DND-41 (cell line): ENCODE results near the gene DLGAP4.

Experiments used
- EZH2 ChIP-seq: IDR thresholded peaks from 3 replicates; pipeline ENCODE4 v1.6.1; 2012; ENCODE audit warnings: borderline replicate concordance, low read depth, mild to moderate bottlenecking, moderate library complexity, low read length, inconsistent platforms; ENCODE audit not compliant: severe bottlenecking
- TF ChIP-seq, protein P1 (sequence below): IDR thresholded peaks from 2 replicates; pipeline ENCODE4 v1.5.1; 2012; ENCODE audit warnings: borderline replicate concordance, low read length, moderate library complexity, mild to moderate bottlenecking; ENCODE audit not compliant: poor library complexity, severe bottlenecking; ENCODE audit errors: extremely low read depth

DNA sequence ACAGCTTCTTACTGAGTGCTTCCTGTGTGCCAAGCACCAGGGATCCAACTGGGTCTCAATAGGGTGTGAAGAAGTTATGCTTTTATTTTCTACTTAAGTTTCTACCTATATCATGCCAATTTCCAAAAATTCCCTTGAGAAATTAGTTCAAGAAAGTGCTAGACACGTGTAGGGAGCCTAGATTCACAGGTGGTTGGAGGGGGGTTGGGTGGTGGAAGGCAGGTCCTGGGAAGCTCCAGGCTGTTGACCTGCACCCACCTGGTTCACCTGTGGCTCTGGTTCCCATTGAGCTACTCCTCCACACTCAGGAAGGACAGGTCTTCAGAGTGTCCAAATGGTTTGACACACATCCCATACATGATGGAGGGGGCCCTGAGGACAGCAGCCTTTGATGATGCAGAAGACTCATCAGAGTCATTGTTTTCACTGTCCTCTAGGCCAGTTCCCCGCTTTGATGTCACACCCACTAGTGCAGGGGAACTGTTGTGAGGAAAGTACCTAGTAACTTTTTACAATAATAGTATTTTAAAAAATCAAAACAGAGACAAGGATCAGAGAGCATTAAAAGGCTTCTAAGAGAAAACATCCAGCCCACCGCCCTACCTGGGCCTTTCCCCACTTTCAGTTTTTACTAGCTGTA, 195.3 kb downstream of the DLGAP4 start:
- TF ChIP-seq EZH2: no peak
- TF ChIP-seq, protein P1, sequence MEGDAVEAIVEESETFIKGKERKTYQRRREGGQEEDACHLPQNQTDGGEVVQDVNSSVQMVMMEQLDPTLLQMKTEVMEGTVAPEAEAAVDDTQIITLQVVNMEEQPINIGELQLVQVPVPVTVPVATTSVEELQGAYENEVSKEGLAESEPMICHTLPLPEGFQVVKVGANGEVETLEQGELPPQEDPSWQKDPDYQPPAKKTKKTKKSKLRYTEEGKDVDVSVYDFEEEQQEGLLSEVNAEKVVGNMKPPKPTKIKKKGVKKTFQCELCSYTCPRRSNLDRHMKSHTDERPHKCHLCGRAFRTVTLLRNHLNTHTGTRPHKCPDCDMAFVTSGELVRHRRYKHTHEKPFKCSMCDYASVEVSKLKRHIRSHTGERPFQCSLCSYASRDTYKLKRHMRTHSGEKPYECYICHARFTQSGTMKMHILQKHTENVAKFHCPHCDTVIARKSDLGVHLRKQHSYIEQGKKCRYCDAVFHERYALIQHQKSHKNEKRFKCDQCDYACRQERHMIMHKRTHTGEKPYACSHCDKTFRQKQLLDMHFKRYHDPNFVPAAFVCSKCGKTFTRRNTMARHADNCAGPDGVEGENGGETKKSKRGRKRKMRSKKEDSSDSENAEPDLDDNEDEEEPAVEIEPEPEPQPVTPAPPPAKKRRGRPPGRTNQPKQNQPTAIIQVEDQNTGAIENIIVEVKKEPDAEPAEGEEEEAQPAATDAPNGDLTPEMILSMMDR: no peak
